ENCODE data around the gene MDC1.
"Not testable (repeated sequence)": the region's sequence is repeated elsewhere in the genome, so short reads cannot be mapped to it uniquely, and the experiment has no call there.

Gene MDC1

GRCh38 chr6:30735668-30736314 is 18.7 kb upstream of the MDC1 start:
- H3K27ac Mint-ChIP-seq, result peak overlapping the region; percentile 95
- peaks cover 65% of the 10 kb centered on the region for H3K36me3 Mint-ChIP-seq (ENCODE audit: low read depth)
- peaks cover 86% of the 10 kb centered on the region for H3K4me1 Mint-ChIP-seq (ENCODE audit: low read depth)
- H3K9me3 Mint-ChIP-seq, result peaks cover 3% of the 10 kb centered on the region
- H3K27me3 Mint-ChIP-seq, result no peaks in the 10 kb centered on the region
- H3K4me3 Mint-ChIP-seq, result peak overlapping the region; percentile 72

GRCh38 chr6:30732237-30732943 is 15.3 kb upstream of the MDC1 start:
- H3K36me3 Mint-ChIP-seq (ENCODE audit: low read depth), result peaks cover 45% of the 10 kb centered on the region
- no peaks in the 10 kb centered on the region for H3K9me3 Mint-ChIP-seq
- peaks cover 66% of the 10 kb centered on the region for H3K4me1 Mint-ChIP-seq (ENCODE audit: low read depth)
- peak overlapping the region; percentile 45 for H3K27ac Mint-ChIP-seq
- no peaks in the 10 kb centered on the region for H3K27me3 Mint-ChIP-seq
- no peak overlapping the region for H3K4me3 Mint-ChIP-seq

GRCh38 chr6:30730601-30731435 is 13.7 kb upstream of the MDC1 start:
- Mint-ChIP-seq H3K4me3 (peak overlapping the region; percentile 72), H3K27me3 (no peaks in the 10 kb centered on the region), H3K27ac (peak overlapping the region; percentile 16), H3K9me3 (no peaks in the 10 kb centered on the region), H3K4me1 (ENCODE audit: low read depth) (peaks cover 54% of the 10 kb centered on the region), H3K36me3 (ENCODE audit: low read depth) (peaks cover 34% of the 10 kb centered on the region)

- Mint-ChIP-seq H3K36me3 (ENCODE audit: low read depth) (peaks cover 42% of the 10 kb centered on the region), H3K4me1 (ENCODE audit: low read depth) (peaks cover 57% of the 10 kb centered on the region), H3K27me3 (no peaks in the 10 kb centered on the region), H3K9me3 (no peaks in the 10 kb centered on the region), H3K4me3 (no peak overlapping the region), H3K27ac (peak overlapping the region; percentile 59)
Measured at GRCh38 chr6:30727920-30728553, 11.0 kb upstream of the MDC1 start.

- Mint-ChIP-seq H3K9me3 (no peaks in the 10 kb centered on the region), H3K27me3 (no peaks in the 10 kb centered on the region), H3K4me1 (ENCODE audit: low read depth) (peaks cover 53% of the 10 kb centered on the region), H3K36me3 (ENCODE audit: low read depth) (peaks cover 48% of the 10 kb centered on the region), H3K27ac (peak overlapping the region; percentile 65), H3K4me3 (no peak overlapping the region)
Measured at GRCh38 chr6:30726506-30727413, 9.7 kb upstream of the MDC1 start.

- H3K36me3 Mint-ChIP-seq (ENCODE audit: low read depth), result peaks cover 56% of the 10 kb centered on the region
- peak overlapping the region; percentile 19 for H3K4me3 Mint-ChIP-seq
- H3K27ac Mint-ChIP-seq, result peak overlapping the region; percentile 34
Measured at GRCh38 chr6:30725713-30726505, 8.8 kb upstream of the MDC1 start.

GRCh38 chr6:30724906-30725667 is 8.0 kb upstream of the MDC1 start:
- peaks cover 41% of the 10 kb centered on the region for H3K4me1 Mint-ChIP-seq (ENCODE audit: low read depth)

More at GRCh38 chr6:30725713-30726505, 8.8 kb upstream of the MDC1 start:
- Mint-ChIP-seq H3K4me1 (ENCODE audit: low read depth) (peaks cover 47% of the 10 kb centered on the region), H3K27me3 (no peaks in the 10 kb centered on the region), H3K9me3 (no peaks in the 10 kb centered on the region)

GRCh38 chr6:30723843-30724741 is 7.0 kb upstream of the MDC1 start:
- not testable (repeated sequence) for H3K9me3 Mint-ChIP-seq, H3K27me3 Mint-ChIP-seq
- Mint-ChIP-seq H3K36me3 (ENCODE audit: low read depth) (peaks cover 56% of the 10 kb centered on the region), H3K4me1 (ENCODE audit: low read depth) (peaks cover 47% of the 10 kb centered on the region), H3K4me3 (peak overlapping the region; percentile 99), H3K27ac (peak overlapping the region; percentile 99)

More at GRCh38 chr6:30724906-30725667, 8.0 kb upstream of the MDC1 start:
- Mint-ChIP-seq H3K4me3 (peak overlapping the region; percentile 61), H3K9me3 (no peaks in the 10 kb centered on the region), H3K27ac (peak overlapping the region; percentile 99), H3K36me3 (ENCODE audit: low read depth) (peaks cover 60% of the 10 kb centered on the region), H3K27me3 (no peaks in the 10 kb centered on the region)

- peaks cover 55% of the 10 kb centered on the region for H3K4me1 Mint-ChIP-seq (ENCODE audit: low read depth)
- H3K36me3 Mint-ChIP-seq (ENCODE audit: low read depth), result peaks cover 56% of the 10 kb centered on the region
- H3K27ac Mint-ChIP-seq, result peak overlapping the region; percentile 99
- H3K4me3 Mint-ChIP-seq, result peak overlapping the region; percentile 99
- H3K9me3 Mint-ChIP-seq, H3K27me3 Mint-ChIP-seq: not testable (repeated sequence)
Measured at GRCh38 chr6:30723159-30723842, 6.2 kb upstream of the MDC1 start.

- Mint-ChIP-seq H3K27me3 (no peaks in the 10 kb centered on the region), H3K27ac (peak overlapping the region; percentile 99), H3K4me3 (peak overlapping the region; percentile 99), H3K4me1 (ENCODE audit: low read depth) (peaks cover 61% of the 10 kb centered on the region), H3K36me3 (ENCODE audit: low read depth) (peaks cover 56% of the 10 kb centered on the region), H3K9me3 (no peaks in the 10 kb centered on the region)
Measured at GRCh38 chr6:30722280-30723112, 5.4 kb upstream of the MDC1 start.

- H3K27me3 Mint-ChIP-seq, H3K9me3 Mint-ChIP-seq: not testable (repeated sequence)
- Mint-ChIP-seq H3K27ac (peak overlapping the region; percentile 99), H3K4me1 (ENCODE audit: low read depth) (peaks cover 63% of the 10 kb centered on the region), H3K36me3 (ENCODE audit: low read depth) (peaks cover 58% of the 10 kb centered on the region), H3K4me3 (peak overlapping the region; percentile 99)
Measured at GRCh38 chr6:30722025-30722279, 4.9 kb upstream of the MDC1 start.

Data from stimulated activated naive CD8-positive, alpha-beta T cell treated with anti-CD3 and anti-CD28 coated beads, Interleukin-15, Interleukin-2, amounts not matched to agents 100 ng/mL and 50 ng/mL, for 24 hours (primary cell).